GM12878 (cell line): ENCODE results near the gene ANO7. TPM values are rescaled to one million over a fixed set of nuclear protein-coding genes. Genes with fewer than 3 reads are reported as not detected.

Source experiments
- ATAC-seq: fragments of 200-7000 bp; cut with Tn5 transposase; 3 replicates; pipeline ENCODE4 v1.9.1; 2020; ENCODE audit warnings: mild to moderate bottlenecking, moderate library complexity
- BruUV-seq: library from RNA; stranded (reverse); fragments of 400-500 nt; replicated peaks from 2 replicates; lab custom pipeline; 2021; lab: Mats Ljungman, UMichigan
- CTCF ChIA-PET: fragments of 300-600 bp; sonication (Branson Sonifier 250); formaldehyde crosslinking; extraction: SDS; loops from one replicate; lab custom pipeline; 2021; ENCODE audit warnings: inconsistent platforms; lab: Yijun Ruan, JAX
- POLR2A ChIA-PET: fragments of 350-600 bp; formaldehyde crosslinking; extraction: SDS; loops from one replicate; lab custom pipeline; 2021; ENCODE audit warnings: inconsistent platforms; lab: Charles Lee
- RAD21 ChIA-PET: fragments of 300-600 bp; sonication (Branson Sonifier 250); formaldehyde crosslinking; loops from one replicate; lab custom pipeline; 2023; ENCODE audit warnings: antibody characterized with exemption; ENCODE audit not compliant: unreplicated experiment; lab: Charles Lee
- SMC1A ChIA-PET: fragments of 300-600 bp; sonication (Branson Sonifier 250); formaldehyde crosslinking; loops from one replicate; lab custom pipeline; 2023; ENCODE audit not compliant: unreplicated experiment, uncharacterized antibody; lab: Charles Lee
- DNase-seq: peaks from one replicate; pipeline ENCODE4 v3.0.0-alpha.2; 2011; ENCODE audit warnings: low read depth, low spot score
- FAIRE-seq: peaks from 3 replicates; lab custom pipeline; 2011; peaks lifted over from hg19 to GRCh38; lab: Jason Lieb, UNC
- H2AFZ ChIP-seq: 2 replicates; pipeline ENCODE4 v1.6.0; 2011; ENCODE audit warnings: low read depth, low read length, control low read depth; ENCODE audit not compliant: control insufficient read depth
- H3K27ac ChIP-seq: 2 replicates; pipeline ENCODE4 v1.5.1; 2011; ENCODE audit warnings: control low read depth; ENCODE audit not compliant: control insufficient read depth, insufficient read depth
- H3K27me3 ChIP-seq, 2 experiments: replicated peaks in 1 of 2; 2 replicates each; pipeline versions ENCODE4 v1.6.0 to v1.6.1; 2011; ENCODE audit warnings: low read length in 1 of 2; ENCODE audit not compliant: control insufficient read depth in 2 of 2, insufficient read depth in 2 of 2
- H3K36me3 ChIP-seq, 2 experiments: 2 replicates each; pipeline ENCODE4 v1.5.1; 2011; ENCODE audit warnings: low read length in 1 of 2; ENCODE audit not compliant: control insufficient read depth in 2 of 2, insufficient read depth in 2 of 2
- H3K4me1 ChIP-seq: 2 replicates; pipeline ENCODE4 v1.6.1; 2011; ENCODE audit warnings: mild to moderate bottlenecking, low read length, moderate library complexity, mixed read lengths; ENCODE audit not compliant: control insufficient read depth, insufficient read depth
- H3K4me2 ChIP-seq: 2 replicates; pipeline ENCODE4 v1.6.0; 2011; ENCODE audit warnings: control low read depth; ENCODE audit not compliant: control insufficient read depth, insufficient read depth
- H3K4me3 ChIP-seq: fragments of 200-600 bp; sonication (generic); 2 replicates; pipeline ENCODE4 v1.5.1; 2016
- H3K79me2 ChIP-seq: 2 replicates; pipeline ENCODE4 v1.6.0; 2011; ENCODE audit warnings: low read length; ENCODE audit not compliant: control insufficient read depth, insufficient read depth
- H3K9ac ChIP-seq: 2 replicates; pipeline ENCODE4 v1.8.0; 2011; ENCODE audit warnings: low read length, control low read depth, mixed read lengths; ENCODE audit not compliant: control insufficient read depth, insufficient read depth
- H3K9me3 ChIP-seq: replicated peaks from 3 replicates; pipeline ENCODE4 v1.5.1; 2011; ENCODE audit warnings: mild to moderate bottlenecking, low read length; ENCODE audit not compliant: control insufficient read depth, insufficient read depth
- H4K20me1 ChIP-seq: 2 replicates; pipeline ENCODE4 v1.6.0; 2011; ENCODE audit not compliant: control insufficient read depth, insufficient read depth
- BACH1 ChIP-seq: fragments of 450-650 bp; IDR thresholded peaks from 2 replicates; pipeline ENCODE4 v1.6.1; 2017; ENCODE audit warnings: mild to moderate bottlenecking, borderline replicate concordance
- BCL3 ChIP-seq: IDR thresholded peaks from 2 replicates; pipeline ENCODE4 v1.6.1; 2011; ENCODE audit warnings: borderline replicate concordance, low read depth, mild to moderate bottlenecking, moderate library complexity, low read length; ENCODE audit not compliant: insufficient read depth, poor library complexity, severe bottlenecking
- CEBPB ChIP-seq, 2 experiments: fragments of 150-350 bp in 1 of 2; IDR thresholded peaks; 2 replicates each; pipeline ENCODE4 v1.6.1; 2012 to 2014; ENCODE audit warnings: low read depth in 2 of 2, low read length in 2 of 2, borderline replicate concordance in 1 of 2, inconsistent platforms in 1 of 2
- CHD2 ChIP-seq: IDR thresholded peaks from 2 replicates; pipeline ENCODE4 v1.6.1; 2011; ENCODE audit warnings: low read depth, low read length, improper control_type of control experiment, borderline replicate concordance
- HCFC1 ChIP-seq: fragments of 150-350 bp; IDR thresholded peaks from 2 replicates; pipeline ENCODE4 v1.6.1; 2014; ENCODE audit warnings: low read length
- JUND ChIP-seq: IDR thresholded peaks from 2 replicates; pipeline ENCODE4 v1.6.1; 2012; ENCODE audit warnings: low read depth, mild to moderate bottlenecking, low read length, improper control_type of control experiment, moderate library complexity
- MAX ChIP-seq: IDR thresholded peaks from 2 replicates; pipeline ENCODE4 v1.6.1; 2012; ENCODE audit warnings: low read depth, low read length, improper control_type of control experiment
- NR2C1 ChIP-seq: fragments of 450-650 bp; IDR thresholded peaks from 2 replicates; pipeline ENCODE4 v1.6.1; 2017; ENCODE audit warnings: antibody characterized with exemption, mild to moderate bottlenecking, moderate library complexity
- NR2F1 ChIP-seq: fragments of 450-650 bp; conservative IDR thresholded peaks from 2 replicates; pipeline ENCODE4 v1.6.1; 2017; ENCODE audit warnings: mild to moderate bottlenecking
- PKNOX1 ChIP-seq: fragments of 450-650 bp; IDR thresholded peaks from 2 replicates; pipeline ENCODE4 v1.6.1; 2016; ENCODE audit warnings: mild to moderate bottlenecking
- POLR2AphosphoS5 ChIP-seq: IDR thresholded peaks from 2 replicates; pipeline ENCODE4 v1.6.1; 2011; ENCODE audit warnings: mild to moderate bottlenecking, low read length, inconsistent platforms
- RELA ChIP-seq: fragments of 450-650 bp; IDR thresholded peaks from 2 replicates; pipeline ENCODE4 v1.8.0; 2014; ENCODE audit warnings: borderline replicate concordance; ENCODE audit not compliant: partially characterized antibody
- TAF1 ChIP-seq: IDR thresholded peaks from 2 replicates; pipeline ENCODE4 v1.6.1; 2011; ENCODE audit warnings: mild to moderate bottlenecking, low read depth, low read length, borderline replicate concordance
- TBL1XR1 ChIP-seq: IDR thresholded peaks from 2 replicates; pipeline ENCODE4 v1.6.1; 2012; ENCODE audit warnings: low read depth, low read length, improper control_type of control experiment
- ZNF24 ChIP-seq: fragments of 450-650 bp; IDR thresholded peaks from 2 replicates; pipeline ENCODE4 v1.6.1; 2017; ENCODE audit warnings: antibody characterized with exemption, mild to moderate bottlenecking
- ZNF687 ChIP-seq: fragments of 450-650 bp; IDR thresholded peaks from 2 replicates; pipeline ENCODE4 v1.6.1; 2017; ENCODE audit warnings: mild to moderate bottlenecking, moderate library complexity
- WGBS: methylation state at CpG from one replicate; pipeline ENCODE4 v1.1.6; 2016; ENCODE audit warnings: low lambda C conversion rate; ENCODE audit not compliant: insufficient replicate concordance, insufficient coverage; ENCODE audit errors: missing lambda C conversion rate; 5-methylcytosine and 5-hydroxymethylcytosine counted together
- in situ Hi-C: fragments of 300-500 bp; cut with MboI; formaldehyde crosslinking; loops from 9 replicates; pipeline ENCODE4 v1.14.3; 2018; ENCODE audit warnings: mixed read lengths
- intact Hi-C: fragments of 100-400 bp; cut with micrococcal nuclease; formaldehyde crosslinking; loops from one replicate; pipeline ENCODE4 v1.14.2; 2022; ENCODE audit not compliant: unreplicated experiment
- polyA plus RNA-seq, 11 experiments: library from polyadenylated mRNA; depleted of rRNA in 4 of 11; unstranded in 6 of 11; stranded (reverse) in 5 of 11; fragments of >200 nt; fragmentation: Nextera tagmentation in 4 of 11; fragmentation: Illumina TruSeq in 1 of 11; extraction: Ambion mirVana in 4 of 11; extraction: Trizol in 1 of 11; gene quantifications; 1 replicate in 1 of 11; 2 replicates in 10 of 11; pipeline versions ENCODE4 v1.2.1 to v1.2.3, GENCODE V29; 2011 to 2016; ENCODE audit warnings: inconsistent platforms in 2 of 11, missing spikeins in 2 of 11, low read depth in 1 of 11
- total RNA-seq, 4 experiments: library from RNA; depleted of rRNA in 3 of 4; stranded (reverse); fragments of >200 nt in 3 of 4; fragmentation: Illumina TruSeq in 1 of 4; extraction: Trizol in 1 of 4; gene quantifications; 2 replicates each; pipeline versions ENCODE4 v1.2.1 to v1.2.3, GENCODE V29; 2013 to 2021

ANO7 gene
- total and polyA plus RNA-seq, 10 of the 15 experiments (the other 5 are each of a cell fraction or from before 2014, with no cell fraction given) = 0.08 to 1.4 (median 0.44) TPM

- Histone ChIP-seq H3K4me3 (peak overlapping the region; percentile 74), H3K9me3 (no peaks in the 10 kb centered on the region), H3K9ac (peak overlapping the region; percentile 84), H3K79me2 (peaks cover 44% of the 10 kb centered on the region), H3K4me2 (peak overlapping the region; percentile 87), H3K27me3 (no peaks in the 10 kb centered on the region), H3K36me3 (peaks cover 4% of the 10 kb centered on the region in 2 experiments; a peak in 3 of 4 replicates), H4K20me1 (no peaks in the 10 kb centered on the region), H2AFZ (peak overlapping the region; percentile 59), H3K27ac (peak overlapping the region; percentile 65), H3K4me1 (peaks cover 23% of the 10 kb centered on the region)
- intact Hi-C loops (no loop called here), in situ Hi-C loops (no loop called here)
- WGBS = 12% methylated on average over 28 of the region's 37 CpGs
- ChIA-PET RAD21 (interaction anchor here (0.6 to 3.7 kb wide), 12 partner anchors 23 to 165 kb away, joined by 3 to 62 read pairs (median 4); partner anchors contain the start of genes HDLBP, MTERF4 and SEPTIN2), SMC1A (interaction anchor here (0.7 to 6.2 kb wide), 14 partner anchors 29 to 435 kb away, joined by 3 to 49 read pairs (median 4); no protein-coding TSS in a partner anchor), POLR2A (interaction anchor here (0.7 to 3.4 kb wide), 8 partner anchors 16 to 1309 kb away, joined by 3 to 16 read pairs (median 8); partner anchors contain the start of gene MTERF4), CTCF (interaction anchor here (0.7 to 4.1 kb wide), 9 partner anchors 29 to 73 kb away, joined by 3 to 36 read pairs (median 3); no protein-coding TSS in a partner anchor)
- DNase-seq = no peak
- ATAC-seq = no peak
- no TSS peak for BruUV-seq
- FAIRE-seq = no peak
- TF ChIP-seq HCFC1 = no peak
- TF ChIP-seq RELA = no peak
- TF ChIP-seq ZNF24 = no peak
- no peak for TF ChIP-seq POLR2AphosphoS5
- no peak for TF ChIP-seq TBL1XR1
- TF ChIP-seq TAF1 = no peak
- 0 out of 2 replicates have a peak, but pooled peaks have one; percentile 2 for TF ChIP-seq BACH1
- TF ChIP-seq CHD2 = no peak
- no peak for TF ChIP-seq NR2C1
- peak; percentile 50; the same call in 1 of the 2 replicates for TF ChIP-seq PKNOX1
- no peak for TF ChIP-seq ZNF687
- no peak for TF ChIP-seq MAX
- no peak for TF ChIP-seq BCL3
- TF ChIP-seq NR2F1 = peak; percentile 55
- no peak for TF ChIP-seq CEBPB (IDR thresholded peaks at IDR 0.05; ENCODE audit: borderline replicate concordance in 1 of 2, low read depth in 2 of 2, low read length in 2 of 2)
- no peak for TF ChIP-seq JUND
Observed at GRCh38 chr2:241150660-241151530, 37.6 kb upstream of the ANO7 start.
